HG02678 (cell line): ENCODE results near the gene CC2D2A.

Source experiments
- ATAC-seq: cut with Tn5 transposase; IDR thresholded peaks from one replicate; pipeline ENCODE4 v1.9.1; 2021; ENCODE audit warnings: mild to moderate bottlenecking, moderate library complexity; ENCODE audit not compliant: unreplicated experiment

CC2D2A gene

GRCh38 chr4:15459706-15460105 is 10.0 kb upstream of the CC2D2A start:
- ATAC-seq: no peak

- ATAC-seq: no peak
Observed at GRCh38 chr4:15466596-15466995, 3.1 kb upstream of the CC2D2A start.

GRCh38 chr4:15470128-15470475 is 420 bp downstream of the CC2D2A start:
- no peak for ATAC-seq

- no peak for ATAC-seq
Observed at GRCh38 chr4:15476396-15476795, 6.7 kb downstream of the CC2D2A start.

GRCh38 chr4:15478724-15479088 is 9.0 kb downstream of the CC2D2A start:
- ATAC-seq: no peak

- no peak for ATAC-seq
Observed at GRCh38 chr4:15479089-15479912, 9.6 kb downstream of the CC2D2A start.

GRCh38 chr4:15479913-15480185 is 10.2 kb downstream of the CC2D2A start:
- ATAC-seq: no peak

GRCh38 chr4:15481961-15482745 is 12.5 kb downstream of the CC2D2A start:
- ATAC-seq: no peak

GRCh38 chr4:15482842-15483241 is 13.2 kb downstream of the CC2D2A start:
- ATAC-seq: no peak

- no peak for ATAC-seq
Observed at GRCh38 chr4:15488136-15488535, 18.5 kb downstream of the CC2D2A start.

- no peak for ATAC-seq
Observed at GRCh38 chr4:15488658-15489470, 19.2 kb downstream of the CC2D2A start.

- ATAC-seq: no peak
Observed at GRCh38 chr4:15489551-15489950, 19.9 kb downstream of the CC2D2A start.

GRCh38 chr4:15493411-15493810 is 23.7 kb downstream of the CC2D2A start:
- ATAC-seq: no peak

GRCh38 chr4:15495621-15496020 is 25.9 kb downstream of the CC2D2A start:
- no peak for ATAC-seq

GRCh38 chr4:15498356-15498755 is 28.7 kb downstream of the CC2D2A start:
- ATAC-seq: no peak

GRCh38 chr4:15500701-15501100 is 31.0 kb downstream of the CC2D2A start:
- no peak for ATAC-seq

- no peak for ATAC-seq
Observed at GRCh38 chr4:15501941-15502340, 32.3 kb downstream of the CC2D2A start.

GRCh38 chr4:15502384-15502783 is 32.7 kb downstream of the CC2D2A start:
- ATAC-seq: no peak

- ATAC-seq: no peak
Observed at GRCh38 chr4:15504041-15504440, 34.4 kb downstream of the CC2D2A start.

GRCh38 chr4:15506464-15506863 is 36.8 kb downstream of the CC2D2A start:
- ATAC-seq: no peak

- ATAC-seq: no peak
Observed at GRCh38 chr4:15507679-15508078, 38.0 kb downstream of the CC2D2A start.

- ATAC-seq: no peak
Observed at GRCh38 chr4:15510961-15511360, 41.3 kb downstream of the CC2D2A start.
